ENCODE measurements around the gene TLR3.

DNA sequence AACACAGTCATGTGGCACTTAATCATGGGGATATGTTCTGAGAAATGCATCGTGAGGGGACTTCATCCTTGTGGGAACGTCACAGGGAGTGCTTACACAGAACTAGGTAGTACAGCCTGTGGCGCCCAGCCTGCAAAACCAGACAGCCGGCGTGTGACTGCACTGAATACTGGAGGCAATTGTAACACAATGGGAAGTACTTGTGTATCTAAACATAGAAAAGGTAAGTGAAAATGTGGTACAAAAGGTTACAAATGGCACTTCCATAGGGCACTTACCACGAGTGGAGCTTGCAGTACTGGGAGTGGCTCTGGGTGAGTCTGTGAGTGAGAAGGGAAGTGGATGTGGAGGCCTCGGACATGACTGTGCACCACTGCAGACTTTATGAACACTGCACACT, 5.2 kb downstream of the TLR3 start:
- TF ChIP-seq, protein P1, sequence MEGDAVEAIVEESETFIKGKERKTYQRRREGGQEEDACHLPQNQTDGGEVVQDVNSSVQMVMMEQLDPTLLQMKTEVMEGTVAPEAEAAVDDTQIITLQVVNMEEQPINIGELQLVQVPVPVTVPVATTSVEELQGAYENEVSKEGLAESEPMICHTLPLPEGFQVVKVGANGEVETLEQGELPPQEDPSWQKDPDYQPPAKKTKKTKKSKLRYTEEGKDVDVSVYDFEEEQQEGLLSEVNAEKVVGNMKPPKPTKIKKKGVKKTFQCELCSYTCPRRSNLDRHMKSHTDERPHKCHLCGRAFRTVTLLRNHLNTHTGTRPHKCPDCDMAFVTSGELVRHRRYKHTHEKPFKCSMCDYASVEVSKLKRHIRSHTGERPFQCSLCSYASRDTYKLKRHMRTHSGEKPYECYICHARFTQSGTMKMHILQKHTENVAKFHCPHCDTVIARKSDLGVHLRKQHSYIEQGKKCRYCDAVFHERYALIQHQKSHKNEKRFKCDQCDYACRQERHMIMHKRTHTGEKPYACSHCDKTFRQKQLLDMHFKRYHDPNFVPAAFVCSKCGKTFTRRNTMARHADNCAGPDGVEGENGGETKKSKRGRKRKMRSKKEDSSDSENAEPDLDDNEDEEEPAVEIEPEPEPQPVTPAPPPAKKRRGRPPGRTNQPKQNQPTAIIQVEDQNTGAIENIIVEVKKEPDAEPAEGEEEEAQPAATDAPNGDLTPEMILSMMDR (IDR thresholded peaks at IDR 0.05) = no peak
- TF ChIP-seq EP300 (IDR thresholded peaks at IDR 0.05) (no peak), POLR2A (IDR thresholded peaks at IDR 0.05) (no peak), POLR2AphosphoS5 (IDR thresholded peaks at IDR 0.05) (no peak)
